Uterus (tissue), 2 donors: ENCODE measurements around the gene TM9SF3.

Experiments used
- POLR2A ChIP-seq, 2 donors: fragments of 450-650 bp; IDR thresholded peaks; one replicate each; pipeline ENCODE4 v1.6.1; 2016; ENCODE audit warnings: antibody characterized with exemption in 2 of 2, mild to moderate bottlenecking in 1 of 2, moderate library complexity in 1 of 2
- TF ChIP-seq, protein P1 (sequence below), 4 experiments: fragments of 200-600 bp in 2 of 4; fragments of 450-650 bp in 2 of 4; sonication (generic) in 2 of 4; IDR thresholded peaks; one replicate each; pipeline ENCODE4 v1.5.1; 2016 to 2019; ENCODE audit warnings: antibody characterized with exemption in 4 of 4, mild to moderate bottlenecking in 2 of 4, moderate library complexity in 1 of 4

DNA sequence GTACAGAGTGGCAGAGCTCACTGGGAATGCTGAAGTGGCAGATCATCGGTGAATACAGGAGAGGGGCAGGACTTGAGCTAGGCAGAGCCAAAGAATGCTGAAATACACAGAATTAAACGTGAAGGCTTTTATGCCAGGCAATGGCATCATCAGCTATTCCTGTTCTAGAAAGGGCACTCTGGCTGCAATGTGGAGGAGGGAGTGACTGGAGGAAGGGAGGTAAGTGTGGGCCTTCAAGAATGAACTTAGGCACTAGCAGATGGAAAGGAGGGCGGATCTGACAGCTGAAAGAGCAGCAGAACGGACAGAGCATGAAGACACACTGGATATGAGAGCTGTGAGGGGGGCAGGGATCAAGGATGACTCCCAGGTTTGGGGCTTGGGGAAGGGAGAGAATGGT, 12.0 kb upstream of the TM9SF3 start:
- TF ChIP-seq, protein P1, sequence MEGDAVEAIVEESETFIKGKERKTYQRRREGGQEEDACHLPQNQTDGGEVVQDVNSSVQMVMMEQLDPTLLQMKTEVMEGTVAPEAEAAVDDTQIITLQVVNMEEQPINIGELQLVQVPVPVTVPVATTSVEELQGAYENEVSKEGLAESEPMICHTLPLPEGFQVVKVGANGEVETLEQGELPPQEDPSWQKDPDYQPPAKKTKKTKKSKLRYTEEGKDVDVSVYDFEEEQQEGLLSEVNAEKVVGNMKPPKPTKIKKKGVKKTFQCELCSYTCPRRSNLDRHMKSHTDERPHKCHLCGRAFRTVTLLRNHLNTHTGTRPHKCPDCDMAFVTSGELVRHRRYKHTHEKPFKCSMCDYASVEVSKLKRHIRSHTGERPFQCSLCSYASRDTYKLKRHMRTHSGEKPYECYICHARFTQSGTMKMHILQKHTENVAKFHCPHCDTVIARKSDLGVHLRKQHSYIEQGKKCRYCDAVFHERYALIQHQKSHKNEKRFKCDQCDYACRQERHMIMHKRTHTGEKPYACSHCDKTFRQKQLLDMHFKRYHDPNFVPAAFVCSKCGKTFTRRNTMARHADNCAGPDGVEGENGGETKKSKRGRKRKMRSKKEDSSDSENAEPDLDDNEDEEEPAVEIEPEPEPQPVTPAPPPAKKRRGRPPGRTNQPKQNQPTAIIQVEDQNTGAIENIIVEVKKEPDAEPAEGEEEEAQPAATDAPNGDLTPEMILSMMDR (IDR thresholded peaks at IDR 0.05): no peak
- no peak for TF ChIP-seq POLR2A (IDR thresholded peaks at IDR 0.05)
